H1 (cell line): Measurements from ENCODE around the gene CEP83. TPM values are rescaled to one million over a fixed set of nuclear protein-coding genes. Genes with fewer than 3 reads are reported as not detected.

Experiments used
- CTCF ChIA-PET: fragments of 300-600 bp; sonication (Branson Sonifier 250); formaldehyde crosslinking; loops from one replicate; lab custom pipeline; 2021; ENCODE audit not compliant: partially characterized antibody; lab: Charles Lee
- POLR2A ChIA-PET: fragments of 300-600 bp; sonication (Branson Sonifier 250); formaldehyde crosslinking; loops from one replicate; lab custom pipeline; 2021; ENCODE audit warnings: inconsistent platforms; ENCODE audit not compliant: partially characterized antibody; lab: Charles Lee
- DNase-seq, 2 experiments: peaks; one replicate each; pipeline versions ENCODE4 v3.0.0 to v3.0.0-alpha.2; 2010 to 2022; ENCODE audit warnings: low spot score in 2 of 2, low read depth in 1 of 2, mixed read lengths in 1 of 2
- FAIRE-seq: peaks from 2 replicates; lab custom pipeline; 2011; peaks lifted over from hg19 to GRCh38; lab: Jason Lieb, UNC
- H2AFZ ChIP-seq: 2 replicates; pipeline ENCODE4 v1.8.1; 2012; ENCODE audit warnings: low read length, inconsistent platforms
- H2AK5ac ChIP-seq: 2 replicates; pipeline ENCODE4 v1.6.1; 2013; ENCODE audit warnings: low read depth, low read length
- H2BK120ac ChIP-seq: replicated peaks from 2 replicates; pipeline ENCODE3; 2013; ENCODE audit warnings: low read depth, low read length, inconsistent platforms
- H2BK12ac ChIP-seq: 2 replicates; pipeline ENCODE4 v1.6.1; 2013; ENCODE audit warnings: low read depth, low read length
- H2BK15ac ChIP-seq: 2 replicates; pipeline ENCODE4 v1.6.1; 2013; ENCODE audit warnings: low read length
- H2BK20ac ChIP-seq: 2 replicates; pipeline ENCODE4 v1.6.1; 2013; ENCODE audit warnings: low read length
- H2BK5ac ChIP-seq: 2 replicates; pipeline ENCODE4 v1.6.1; 2013; ENCODE audit warnings: low read depth, low read length
- H3K14ac ChIP-seq: 2 replicates; pipeline ENCODE4 v1.6.1; 2013; ENCODE audit warnings: inconsistent platforms; ENCODE audit not compliant: insufficient read length
- H3K18ac ChIP-seq: 2 replicates; pipeline ENCODE4 v1.6.1; 2013; ENCODE audit warnings: low read length; ENCODE audit errors: extremely low read depth
- H3K23ac ChIP-seq: 2 replicates; pipeline ENCODE4 v1.6.1; 2013; ENCODE audit warnings: inconsistent platforms; ENCODE audit not compliant: insufficient read length
- H3K23me2 ChIP-seq: 2 replicates; pipeline ENCODE4 v1.6.1; 2013; ENCODE audit warnings: low read depth, low read length
- H3K27ac ChIP-seq: 2 replicates; pipeline ENCODE4 v1.6.1; 2011; ENCODE audit warnings: low read depth, low read length, inconsistent platforms
- H3K27me3 ChIP-seq, 4 experiments: replicated peaks in 1 of 4; 1 replicate in 1 of 4; 2 replicates in 3 of 4; pipeline versions ENCODE4 v1.6.1 to v1.8.1; 2011 to 2013; ENCODE audit warnings: low read length in 3 of 4, mild to moderate bottlenecking in 3 of 4, inconsistent platforms in 2 of 4, mixed read lengths in 2 of 4, moderate library complexity in 1 of 4; ENCODE audit not compliant: control insufficient read depth in 3 of 4, insufficient read depth in 3 of 4; ENCODE audit errors: extremely low read depth in 1 of 4
- H3K36me3 ChIP-seq, 4 experiments: 2 replicates each; pipeline versions ENCODE4 v1.6.1 to v1.8.1; 2011 to 2013; ENCODE audit warnings: mild to moderate bottlenecking in 4 of 4, low read length in 3 of 4, moderate library complexity in 2 of 4, control low read depth in 1 of 4, inconsistent platforms in 1 of 4; ENCODE audit not compliant: insufficient read depth in 4 of 4, control insufficient read depth in 2 of 4
- H3K4ac ChIP-seq: replicated peaks from 2 replicates; pipeline ENCODE3; 2013; ENCODE audit warnings: low read length, low read depth, mixed read lengths, inconsistent platforms; ENCODE audit not compliant: insufficient read length
- H3K4me1 ChIP-seq, 4 experiments: replicated peaks in 1 of 4; 1 replicate in 1 of 4; 2 replicates in 3 of 4; pipeline versions ENCODE4 v1.6.1 to v1.8.1; 2011 to 2013; ENCODE audit warnings: low read length in 3 of 4, inconsistent platforms in 2 of 4, mixed read lengths in 1 of 4; ENCODE audit not compliant: insufficient read depth in 4 of 4, control insufficient read depth in 3 of 4
- H3K4me2 ChIP-seq, 2 experiments: 2 replicates each; pipeline versions ENCODE4 v1.6.1 to v1.8.1; 2011 to 2013; ENCODE audit warnings: low read depth in 2 of 2, low read length in 2 of 2, control low read depth in 1 of 2, inconsistent platforms in 1 of 2, mild to moderate bottlenecking in 1 of 2; ENCODE audit not compliant: insufficient read depth in 1 of 2
- H3K4me3 ChIP-seq, 4 experiments: fragments of 200-600, 300-600 bp in 1 of 4; sonication (generic), shearing (Covaris generic), sonication (Bioruptor Twin) in 1 of 4; 2 replicates each; pipeline versions ENCODE4 v1.5.1 to v1.8.1; 2011 to 2016; ENCODE audit warnings: low read length in 4 of 4, low read depth in 3 of 4, control low read depth in 2 of 4, inconsistent platforms in 2 of 4, mild to moderate bottlenecking in 2 of 4, mixed read lengths in 1 of 4, moderate library complexity in 1 of 4; ENCODE audit not compliant: insufficient read depth in 2 of 4; ENCODE audit errors: extremely low read depth in 1 of 4
- H3K56ac ChIP-seq: replicated peaks from 2 replicates; pipeline ENCODE3; 2013; ENCODE audit warnings: low read depth, mild to moderate bottlenecking, mixed read lengths, low read length, inconsistent platforms; ENCODE audit not compliant: insufficient read length
- H3K79me1 ChIP-seq: 2 replicates; pipeline ENCODE4 v1.6.1; 2013; ENCODE audit warnings: low read depth, low read length, control low read depth
- H3K79me2 ChIP-seq, 2 experiments: 2 replicates each; pipeline versions ENCODE4 v1.6.1 to v1.8.1; 2012 to 2013; ENCODE audit warnings: low read length in 2 of 2, mild to moderate bottlenecking in 2 of 2, inconsistent platforms in 1 of 2; ENCODE audit not compliant: insufficient read depth in 2 of 2, control insufficient read depth in 1 of 2
- H3K9ac ChIP-seq, 4 experiments: replicated peaks in 1 of 4; 1 replicate in 1 of 4; 2 replicates in 3 of 4; pipeline versions ENCODE4 v1.6.1 to v1.8.1; 2011 to 2013; ENCODE audit warnings: low read depth in 3 of 4, low read length in 3 of 4, control low read depth in 2 of 4, mild to moderate bottlenecking in 2 of 4, moderate library complexity in 2 of 4, inconsistent platforms in 1 of 4; ENCODE audit errors: extremely low read depth in 1 of 4
- H3K9me3 ChIP-seq, 2 experiments: 2 replicates each; pipeline versions ENCODE4 v1.6.1 to v1.8.1; 2012 to 2013; ENCODE audit warnings: mild to moderate bottlenecking in 2 of 2, moderate library complexity in 2 of 2, control low read depth in 1 of 2, inconsistent platforms in 1 of 2, low read depth in 1 of 2, low read length in 1 of 2, mixed read lengths in 1 of 2; ENCODE audit not compliant: insufficient read depth in 2 of 2
- H4K20me1 ChIP-seq, 2 experiments: replicated peaks in 1 of 2; 2 replicates each; pipeline versions ENCODE3 to v1.8.1; 2011 to 2013; ENCODE audit warnings: inconsistent platforms in 2 of 2, low read length in 2 of 2, mild to moderate bottlenecking in 1 of 2; ENCODE audit not compliant: insufficient read depth in 2 of 2, control insufficient read depth in 1 of 2
- H4K5ac ChIP-seq: 2 replicates; pipeline ENCODE4 v1.6.1; 2013; ENCODE audit warnings: low read length, low read depth, mixed read lengths, inconsistent platforms; ENCODE audit not compliant: insufficient read length
- H4K8ac ChIP-seq: 2 replicates; pipeline ENCODE4 v1.8.0; 2013; ENCODE audit warnings: mild to moderate bottlenecking, moderate library complexity, low read length, inconsistent platforms; ENCODE audit not compliant: insufficient read depth; ENCODE audit errors: extremely low read depth
- H4K91ac ChIP-seq: replicated peaks from 2 replicates; pipeline ENCODE3; 2013; ENCODE audit warnings: low read length, mixed read lengths, inconsistent platforms; ENCODE audit not compliant: insufficient read length
- HDAC2 ChIP-seq, 2 experiments: fragments of 300-600 bp in 1 of 2; sonication (generic) in 1 of 2; IDR thresholded peaks; 2 replicates each; pipeline ENCODE4 v1.6.1; 2011 to 2012; ENCODE audit warnings: low read depth in 2 of 2, low read length in 2 of 2, mild to moderate bottlenecking in 2 of 2, moderate library complexity in 2 of 2, borderline replicate concordance in 1 of 2, inconsistent platforms in 1 of 2
- JUND ChIP-seq: IDR thresholded peaks from 2 replicates; pipeline ENCODE4 v1.6.1; 2011; ENCODE audit warnings: mild to moderate bottlenecking, improper control_type of control experiment, low read length
- POLR2A ChIP-seq, 2 experiments: IDR thresholded peaks; 1 replicate in 1 of 2; 2 replicates in 1 of 2; pipeline ENCODE4 v1.6.1; 2011; ENCODE audit warnings: low read depth in 2 of 2, low read length in 2 of 2, mild to moderate bottlenecking in 2 of 2; ENCODE audit errors: control extremely low read depth in 1 of 2
- WGBS, 2 experiments: shearing (Covaris generic) in 1 of 2; methylation state at CpG; one replicate each; pipeline versions ENCODE4 v1.1.6 to v1.1.7; 2013 to 2015; ENCODE audit warnings: low lambda C conversion rate in 2 of 2, mixed read lengths in 2 of 2, inconsistent platforms in 1 of 2, low coverage in 1 of 2, missing lambda C conversion rate in 1 of 2; ENCODE audit not compliant: insufficient replicate concordance in 2 of 2, insufficient coverage in 1 of 2, insufficient read length in 1 of 2; ENCODE audit errors: extremely low coverage in 1 of 2, missing lambda C conversion rate in 1 of 2; 5-methylcytosine and 5-hydroxymethylcytosine counted together
- polyA plus RNA-seq, 7 experiments: library from polyadenylated mRNA; depleted of rRNA in 3 of 7; stranded (reverse) in 5 of 7; unstranded in 2 of 7; fragments of >200 nt in 5 of 7; fragments of 200-250 nt in 2 of 7; gene quantifications; 1 replicate in 5 of 7; 2 replicates in 1 of 7; 4 replicates in 1 of 7; pipeline versions ENCODE4 v1.2.1 to v1.2.3, GENCODE V29; 2011 to 2013; ENCODE audit warnings: missing spikeins in 2 of 7, mixed read lengths in 2 of 7
- total RNA-seq: library from RNA; stranded (reverse); fragmentation: NEBNext Ultra II Directional; extraction: Animal tissue kit (Norgen Biotek cat#: 25700); gene quantifications from 2 replicates; pipeline ENCODE4 v1.2.1, GENCODE V29; 2021
- TF ChIP-seq, protein P1 (sequence below): IDR thresholded peaks from 2 replicates; pipeline ENCODE4 v1.6.1; 2012; ENCODE audit warnings: low read length, inconsistent platforms

The CEP83 gene
- total and polyA plus RNA-seq, 2 of the 8 experiments (the other 6 are each of a cell fraction or from before 2014, with no cell fraction given) = 6.0 to 25.8 TPM

DNA sequence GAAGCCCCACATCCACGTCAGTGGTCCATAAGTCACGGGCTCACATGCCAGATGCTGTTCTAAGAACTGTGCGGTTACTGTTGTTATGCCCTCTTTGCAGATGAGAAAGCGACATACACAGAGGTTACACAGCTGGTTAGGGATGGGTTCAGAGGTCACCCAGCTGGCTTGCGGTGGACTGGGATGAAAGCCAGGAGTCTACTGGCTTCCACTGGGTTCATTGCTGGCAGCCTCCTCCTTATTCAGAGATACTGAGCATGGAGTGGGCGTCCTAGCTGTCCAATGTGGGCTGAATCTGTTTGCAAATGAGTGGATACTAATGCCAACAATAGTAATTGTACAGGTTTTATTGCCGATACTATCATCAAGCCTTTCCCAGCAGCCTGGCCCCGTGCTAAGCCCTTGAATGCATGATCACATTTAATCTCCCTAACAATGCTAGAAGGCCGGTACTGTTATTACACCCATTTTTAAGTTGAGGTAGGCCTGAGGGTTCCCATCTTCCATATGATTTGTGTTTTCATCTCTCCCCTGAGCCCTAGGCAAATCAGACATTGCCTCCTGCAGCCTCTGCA, 182.2 kb downstream of the CEP83 start:
- ChIA-PET POLR2A (interaction anchor here (1.0 kb wide), 1 partner anchor 11 kb away, joined by 5 read pairs; no protein-coding TSS in a partner anchor), CTCF (interaction anchor here (1.2 kb wide), 1 partner anchor 52 kb away, joined by 3 read pairs; no protein-coding TSS in a partner anchor)
- no peak overlapping the region for H4K91ac ChIP-seq
- no peaks in the 10 kb centered on the region for H3K36me3 ChIP-seq
- H2BK120ac ChIP-seq = no peak overlapping the region
- H2BK5ac ChIP-seq = no peak overlapping the region
- no peak overlapping the region for H3K18ac ChIP-seq
- H3K4me1 ChIP-seq = no peaks in the 10 kb centered on the region
- H3K9me3 ChIP-seq = no peaks in the 10 kb centered on the region
- H2BK12ac ChIP-seq = no peak overlapping the region
- no peak overlapping the region for H3K14ac ChIP-seq
- no peak overlapping the region for H4K5ac ChIP-seq
- H3K23me2 ChIP-seq = no peaks in the 10 kb centered on the region
- FAIRE-seq = no peak
- no peaks in the 10 kb centered on the region for H3K79me2 ChIP-seq
- H3K9ac ChIP-seq = no peak overlapping the region
- no peak overlapping the region for H2BK20ac ChIP-seq
- no peak overlapping the region for H2AFZ ChIP-seq
- no peak overlapping the region for H3K4me3 ChIP-seq
- no peak overlapping the region for H3K23ac ChIP-seq
- no peak for TF ChIP-seq JUND
- TF ChIP-seq, protein P1, sequence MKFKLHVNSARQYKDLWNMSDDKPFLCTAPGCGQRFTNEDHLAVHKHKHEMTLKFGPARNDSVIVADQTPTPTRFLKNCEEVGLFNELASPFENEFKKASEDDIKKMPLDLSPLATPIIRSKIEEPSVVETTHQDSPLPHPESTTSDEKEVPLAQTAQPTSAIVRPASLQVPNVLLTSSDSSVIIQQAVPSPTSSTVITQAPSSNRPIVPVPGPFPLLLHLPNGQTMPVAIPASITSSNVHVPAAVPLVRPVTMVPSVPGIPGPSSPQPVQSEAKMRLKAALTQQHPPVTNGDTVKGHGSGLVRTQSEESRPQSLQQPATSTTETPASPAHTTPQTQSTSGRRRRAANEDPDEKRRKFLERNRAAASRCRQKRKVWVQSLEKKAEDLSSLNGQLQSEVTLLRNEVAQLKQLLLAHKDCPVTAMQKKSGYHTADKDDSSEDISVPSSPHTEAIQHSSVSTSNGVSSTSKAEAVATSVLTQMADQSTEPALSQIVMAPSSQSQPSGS = no peak
- no peak for TF ChIP-seq POLR2A (IDR thresholded peaks at IDR 0.05; ENCODE audit: control extremely low read depth in 1 of 2, low read depth in 2 of 2, low read length in 2 of 2)
- TF ChIP-seq HDAC2 (IDR thresholded peaks at IDR 0.05; ENCODE audit: borderline replicate concordance in 1 of 2, low read depth in 2 of 2, low read length in 2 of 2) = no peak
- H4K8ac ChIP-seq = no peak overlapping the region
- H3K4me2 ChIP-seq = no peak overlapping the region
- no peak overlapping the region for H3K27ac ChIP-seq
- H3K27me3 ChIP-seq = no peaks in the 10 kb centered on the region
- DNase-seq = no peak
- no peak overlapping the region for H2BK15ac ChIP-seq
- H3K4ac ChIP-seq = no peak overlapping the region
- H2AK5ac ChIP-seq = no peak overlapping the region
- H4K20me1 ChIP-seq = no peaks in the 10 kb centered on the region
- WGBS, 2 experiments = 80% methylated on average over 9 of the region's 9 CpGs; no CpG with 5 or more reads in 1 of the 2 experiments
- no peaks in the 10 kb centered on the region for H3K79me1 ChIP-seq
- no peak overlapping the region for H3K56ac ChIP-seq
